ENCODE results near the gene PDE7B. TPM values are rescaled to one million over a fixed set of nuclear protein-coding genes. Genes with fewer than 3 reads are reported as not detected.

Gene PDE7B
- total and polyA plus RNA-seq, 2 donors (not counting 1 experiment from before 2014, with no cell fraction given), result 2.6 to 7.5 TPM

- Histone ChIP-seq H2AFZ (ENCODE audit: insufficient read depth, low read depth, low read length, poor library complexity, severe bottlenecking) (no peak overlapping the region), H3K79me2 (ENCODE audit: control insufficient read depth, insufficient read depth, low read length) (no peaks in the 10 kb centered on the region), H3K36me3 (replicated peaks in 1 of 2; ENCODE audit: control extremely low read depth in 1 of 2, control insufficient read depth in 1 of 2, extremely low read depth in 1 of 2, insufficient read depth in 2 of 2, low read length in 1 of 2) (no peaks in the 10 kb centered on the region), H3K9ac (ENCODE audit: low read length) (no peak overlapping the region), H3K4me1 (ENCODE audit: control insufficient read depth in 2 of 2, insufficient read depth in 2 of 2, low read length in 2 of 2) (no peaks in the 10 kb centered on the region), H3K4me2 (replicated peaks; ENCODE audit: low read depth, low read length, poor library complexity, severe bottlenecking) (no peak overlapping the region), H4K20me1 (ENCODE audit: control insufficient read depth, insufficient read depth, low read length, poor library complexity, severe bottlenecking) (no peaks in the 10 kb centered on the region), H3K4me3 (ENCODE audit: control extremely low read depth in 1 of 5, extremely low read depth in 1 of 5, insufficient read depth in 1 of 5, low read depth in 2 of 5, low read length in 4 of 5) (no peak overlapping the region), H3K27me3 (replicated peaks in 1 of 4; ENCODE audit: control extremely low read depth in 1 of 4, control insufficient read depth in 3 of 4, insufficient read depth in 4 of 4, low read length in 3 of 4) (no peaks in the 10 kb centered on the region), H3K27ac (ENCODE audit: low read length in 2 of 2) (no peak overlapping the region), H3K9me3 (ENCODE audit: control extremely low read depth in 1 of 3, control insufficient read depth in 2 of 3, insufficient read depth in 1 of 3, low read length in 2 of 3) (peaks cover 0 to 4% (median 0%) of the 10 kb centered on the region in 3 donors)
- no peak for DNase-seq
- TF ChIP-seq CTCF (IDR thresholded peaks at IDR 0.05) (no peak), EZH2 (IDR thresholded peaks at IDR 0.05; ENCODE audit: borderline replicate concordance, insufficient read depth, low read depth, low read length, poor library complexity, severe bottlenecking) (no peak)
- H3K27ac Mint-ChIP-seq, result no peak overlapping the region
- ChIA-PET POLR2A (no interaction called here), CTCF (interaction anchor here (0.8 kb wide), 1 partner anchor 41 kb away, joined by 3 read pairs; no protein-coding TSS in a partner anchor)
- H3K9me3 Mint-ChIP-seq (ENCODE audit: insufficient read depth), result peaks cover 6% of the 10 kb centered on the region
- H3K4me1 Mint-ChIP-seq, result no peaks in the 10 kb centered on the region
- no peak overlapping the region for H3K4me3 Mint-ChIP-seq
- ATAC-seq (ENCODE audit: low read depth), result no peak
- H3K27me3 Mint-ChIP-seq, result peaks cover 4% of the 10 kb centered on the region
- WGBS (ENCODE audit: insufficient coverage), result 93% methylated on average over 3 of the region's 6 CpGs
- intact Hi-C loops (cut with micrococcal nuclease), result no loop called here
These were observed 38.1 kb upstream of the PDE7B start for GRCh38 chr6:135813401-135813800.

DNA sequence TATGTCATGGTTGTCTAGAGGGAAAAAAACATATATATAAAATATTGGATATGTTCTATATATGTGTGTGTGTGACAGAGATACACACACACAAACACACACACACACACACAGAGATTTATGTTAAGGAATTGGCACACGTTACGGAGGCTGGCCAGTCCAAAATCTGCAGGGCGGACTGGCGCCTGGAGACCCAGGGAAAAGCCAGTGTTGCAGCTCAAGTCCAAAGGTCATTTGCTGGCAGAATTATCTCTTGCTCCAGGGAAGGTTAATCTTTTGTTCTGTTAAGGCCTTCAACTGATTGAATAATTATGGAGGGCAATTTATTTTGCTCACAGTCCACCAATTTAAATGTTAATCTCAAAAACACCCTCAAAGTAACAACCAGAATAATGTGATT, 37.5 kb upstream of the PDE7B start:
- Histone ChIP-seq H3K9me3 (ENCODE audit: control extremely low read depth in 1 of 3, control insufficient read depth in 2 of 3, insufficient read depth in 1 of 3, low read length in 2 of 3) (peaks cover 0 to 3% (median 0%) of the 10 kb centered on the region in 3 donors), H3K79me2 (ENCODE audit: control insufficient read depth, insufficient read depth, low read length) (no peaks in the 10 kb centered on the region), H3K27ac (ENCODE audit: low read length in 2 of 2) (no peak overlapping the region), H3K9ac (ENCODE audit: low read length) (no peak overlapping the region), H3K4me2 (replicated peaks; ENCODE audit: low read depth, low read length, poor library complexity, severe bottlenecking) (no peak overlapping the region), H3K36me3 (replicated peaks in 1 of 2; ENCODE audit: control extremely low read depth in 1 of 2, control insufficient read depth in 1 of 2, extremely low read depth in 1 of 2, insufficient read depth in 2 of 2, low read length in 1 of 2) (no peaks in the 10 kb centered on the region), H3K4me3 (ENCODE audit: control extremely low read depth in 1 of 5, extremely low read depth in 1 of 5, insufficient read depth in 1 of 5, low read depth in 2 of 5, low read length in 4 of 5) (no peak overlapping the region), H3K4me1 (ENCODE audit: control insufficient read depth in 2 of 2, insufficient read depth in 2 of 2, low read length in 2 of 2) (peaks cover 0 to 3% of the 10 kb centered on the region in 2 donors), H2AFZ (ENCODE audit: insufficient read depth, low read depth, low read length, poor library complexity, severe bottlenecking) (no peak overlapping the region), H3K27me3 (replicated peaks in 1 of 4; ENCODE audit: control extremely low read depth in 1 of 4, control insufficient read depth in 3 of 4, insufficient read depth in 4 of 4, low read length in 3 of 4) (no peaks in the 10 kb centered on the region), H4K20me1 (ENCODE audit: control insufficient read depth, insufficient read depth, low read length, poor library complexity, severe bottlenecking) (no peaks in the 10 kb centered on the region)
- Mint-ChIP-seq H3K4me3 (no peak overlapping the region), H3K9me3 (ENCODE audit: insufficient read depth) (peaks cover 6% of the 10 kb centered on the region), H3K27ac (no peak overlapping the region), H3K27me3 (peaks cover 4% of the 10 kb centered on the region), H3K4me1 (peaks cover 5% of the 10 kb centered on the region)
- WGBS (ENCODE audit: insufficient coverage), result no CpG with 5 or more reads among the region's 4 CpGs
- ChIA-PET POLR2A (no interaction called here), CTCF (interaction anchor here (0.8 kb wide), 1 partner anchor 41 kb away, joined by 3 read pairs; no protein-coding TSS in a partner anchor)
- intact Hi-C loops (cut with micrococcal nuclease), result no loop called here
- no peak for ATAC-seq (ENCODE audit: low read depth)
- TF ChIP-seq CTCF (IDR thresholded peaks at IDR 0.05), result no peak
- no peak for TF ChIP-seq EZH2 (IDR thresholded peaks at IDR 0.05; ENCODE audit: borderline replicate concordance, insufficient read depth, low read depth, low read length, poor library complexity, severe bottlenecking)
- no peak for DNase-seq
